Thyroid gland (tissue), 4 donors: ENCODE results near the gene EIF3D. TPM values are rescaled to one million over a fixed set of nuclear protein-coding genes. Genes with fewer than 3 reads are reported as not detected.

Source experiments
- DNase-seq, 2 donors: peaks; one replicate each; pipeline ENCODE4 v3.0.0-alpha.2; 2019
- H3K27ac ChIP-seq, 3 donors: fragments of 200-600 bp; sonication (generic); 1 replicate in 2 of 3; 2 replicates in 1 of 3; pipeline ENCODE4 v1.5.1; 2016 to 2019; ENCODE audit warnings: mild to moderate bottlenecking in 1 of 3, moderate library complexity in 1 of 3
- H3K27me3 ChIP-seq: fragments of 200-600 bp; sonication (generic); one replicate; pipeline ENCODE4 v1.5.1; 2019
- H3K36me3 ChIP-seq, 2 donors: fragments of 200-600 bp; sonication (generic); one replicate each; pipeline ENCODE4 v1.5.1; 2016 to 2019
- H3K4me1 ChIP-seq, 2 donors: fragments of 200-600 bp; sonication (generic); one replicate each; pipeline ENCODE4 v1.5.1; 2017 to 2019
- H3K4me3 ChIP-seq, 3 donors: fragments of 200-600 bp; sonication (generic); replicated peaks in 1 of 3; 1 replicate in 2 of 3; 2 replicates in 1 of 3; pipeline ENCODE4 v1.5.1; 2016; ENCODE audit warnings: mild to moderate bottlenecking in 1 of 3
- H3K9me3 ChIP-seq: fragments of 200-600 bp; sonication (generic); one replicate; pipeline ENCODE4 v1.5.1; 2017
- CTCF ChIP-seq, 6 experiments: fragments of 200-600 bp in 3 of 6; fragments of 450-650 bp in 3 of 6; sonication (generic) in 3 of 6; IDR thresholded peaks; one replicate each; pipeline ENCODE4 v1.5.1; 2016 to 2019; ENCODE audit warnings: antibody characterized with exemption in 6 of 6, mild to moderate bottlenecking in 2 of 6, inconsistent platforms in 1 of 6, moderate library complexity in 1 of 6
- POLR2A ChIP-seq, 2 donors: fragments of 450-650 bp; IDR thresholded peaks; one replicate each; pipeline ENCODE4 v1.6.1; 2017; ENCODE audit warnings: antibody characterized with exemption in 2 of 2, mild to moderate bottlenecking in 2 of 2, moderate library complexity in 1 of 2
- WGBS, 2 donors: methylation state at CpG; one replicate each; pipeline ENCODE4 v1.1.5; 2017; 5-methylcytosine and 5-hydroxymethylcytosine counted together
- intact Hi-C: fragments of 100-400 bp; cut with DNase I; formaldehyde crosslinking; loops from one replicate; pipeline ENCODE4 v1.15.1; 2023
- total RNA-seq, 4 donors: library from RNA; depleted of rRNA; stranded (reverse); fragments of >200 nt; gene quantifications; one replicate each; pipeline ENCODE4 v1.2.3, GENCODE V29; 2016

The EIF3D gene
- total RNA-seq, 4 donors from 2014 or later, result 213 to 427 (median 309) TPM

DNA sequence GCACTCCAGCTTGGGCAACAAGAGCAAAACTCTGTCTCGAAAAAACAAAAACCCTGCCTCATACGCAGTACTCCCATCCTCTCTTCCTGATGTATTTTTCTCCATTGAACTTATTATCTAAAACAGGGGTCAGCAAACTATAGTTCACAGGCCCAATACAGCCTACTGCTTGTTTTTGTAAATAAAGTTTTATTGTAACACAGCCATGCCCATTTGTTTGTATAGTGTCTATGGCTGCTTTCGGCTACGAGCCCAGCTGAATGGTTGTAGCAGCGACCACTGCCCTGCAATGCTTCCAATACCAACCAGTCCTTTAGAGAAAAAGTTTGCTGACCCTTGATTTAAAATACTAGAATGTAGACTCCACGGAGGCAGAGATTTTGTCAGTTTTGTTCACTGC, 53.6 kb downstream of the EIF3D start:
- DNase-seq, result no peak
- TF ChIP-seq POLR2A (IDR thresholded peaks at IDR 0.05) (no peak), CTCF (IDR thresholded peaks at IDR 0.05) (no peak)
- Histone ChIP-seq H3K9me3 (no peaks in the 10 kb centered on the region), H3K4me1 (peaks cover 2% of the 10 kb centered on the region in 2 donors), H3K27me3 (no peaks in the 10 kb centered on the region), H3K27ac (no peak overlapping the region), H3K36me3 (peaks cover 51 to 56% of the 10 kb centered on the region in 2 donors), H3K4me3 (no peak overlapping the region)
- intact Hi-C loops, result no loop called here
- whole genome bisulfite sequencing, 2 donors, result 89% methylated on average over 6 of the region's 6 CpGs

DNA sequence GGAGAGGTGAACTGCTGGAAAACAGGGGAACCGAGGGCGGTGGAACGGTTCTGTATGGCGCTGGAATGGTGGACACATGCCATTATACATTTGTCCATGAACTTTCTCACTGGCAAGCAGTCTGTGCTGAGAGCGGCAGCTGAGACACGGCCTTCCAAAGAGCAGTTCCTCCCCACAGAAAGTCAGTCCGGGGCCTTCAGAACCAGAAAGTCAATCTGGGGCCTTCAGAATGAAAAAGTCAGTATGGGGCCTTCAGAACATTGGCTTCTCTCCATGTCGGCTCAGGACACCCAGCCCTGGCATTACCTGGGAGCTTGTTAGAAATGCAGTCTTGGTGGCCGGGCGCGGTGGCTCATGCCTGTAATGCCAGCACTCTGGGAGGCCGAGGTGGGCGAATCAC, 56.3 kb downstream of the EIF3D start:
- TF ChIP-seq POLR2A (IDR thresholded peaks at IDR 0.05) (no peak), CTCF (IDR thresholded peaks at IDR 0.05) (no peak)
- H3K4me3 ChIP-seq, result no peak overlapping the region
- H3K9me3 ChIP-seq, result no peaks in the 10 kb centered on the region
- 82 to 85% methylated on average over 11 to 13 of the region's 13 CpGs for WGBS, 2 donors
- no peaks in the 10 kb centered on the region for H3K27me3 ChIP-seq
- H3K4me1 ChIP-seq, result peaks cover 0 to 7% of the 10 kb centered on the region in 2 donors
- intact Hi-C loops, result loop anchor here (5.0 kb wide), 2 partner anchors 85 to 155 kb away; partner anchors contain the start of gene MYH9
- DNase-seq, result no peak
- no peak overlapping the region for H3K27ac ChIP-seq
- H3K36me3 ChIP-seq, result peaks cover 46% of the 10 kb centered on the region in 2 donors

DNA sequence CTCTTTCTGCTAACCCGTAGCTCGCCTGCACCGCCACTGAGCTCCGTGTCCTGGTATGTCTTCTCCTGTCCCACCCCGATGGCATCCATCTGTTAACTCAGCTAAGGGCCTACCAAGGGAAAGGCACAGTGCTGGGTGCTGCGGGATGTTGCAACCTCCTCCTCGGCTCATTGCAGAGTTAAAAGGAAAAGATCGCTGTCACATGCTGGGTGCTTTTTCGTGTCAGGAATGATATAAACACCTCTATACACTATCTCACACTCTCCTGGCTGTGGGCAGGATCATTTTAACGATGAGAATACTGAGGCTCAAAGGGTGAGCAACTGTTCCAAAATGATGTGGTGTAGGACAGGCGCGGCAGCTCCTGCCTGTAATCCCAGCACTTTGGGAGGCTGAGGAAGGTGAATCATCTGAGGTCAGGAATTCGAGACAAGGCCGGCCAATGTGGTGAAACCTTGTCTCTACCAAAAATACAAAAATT, 57.6 kb downstream of the EIF3D start:
- intact Hi-C loops, result loop anchor here (2.0 to 5.0 kb wide), 3 partner anchors 84 to 171 kb away; partner anchors contain the start of gene MYH9
- 92 to 93% methylated on average over 14 of the region's 14 CpGs for WGBS, 2 donors
- no peak for DNase-seq
- Histone ChIP-seq H3K4me3 (no peak overlapping the region), H3K27ac (no peak overlapping the region), H3K27me3 (no peaks in the 10 kb centered on the region), H3K36me3 (peaks cover 34 to 35% of the 10 kb centered on the region in 2 donors), H3K4me1 (peaks cover 0 to 8% of the 10 kb centered on the region in 2 donors), H3K9me3 (no peaks in the 10 kb centered on the region)
- no peak for TF ChIP-seq CTCF (IDR thresholded peaks at IDR 0.05)
- no peak for TF ChIP-seq POLR2A (IDR thresholded peaks at IDR 0.05)

- WGBS, 2 donors, result 76 to 85% methylated on average over 7 to 8 of the region's 10 CpGs
- Histone ChIP-seq H3K4me3 (no peak overlapping the region), H3K9me3 (no peaks in the 10 kb centered on the region), H3K27ac (no peak overlapping the region), H3K27me3 (no peaks in the 10 kb centered on the region), H3K4me1 (peaks cover 0 to 13% of the 10 kb centered on the region in 2 donors), H3K36me3 (peaks cover 29 to 30% of the 10 kb centered on the region in 2 donors)
- intact Hi-C loops, result loop anchor here (2.0 to 5.0 kb wide), 3 partner anchors 84 to 170 kb away; partner anchors contain the start of gene MYH9
- no peak for TF ChIP-seq CTCF (IDR thresholded peaks at IDR 0.05)
- no peak for TF ChIP-seq POLR2A (IDR thresholded peaks at IDR 0.05)
- no peak for DNase-seq
Measured at GRCh38 chr22:36470994-36471331, 58.0 kb downstream of the EIF3D start.

DNA sequence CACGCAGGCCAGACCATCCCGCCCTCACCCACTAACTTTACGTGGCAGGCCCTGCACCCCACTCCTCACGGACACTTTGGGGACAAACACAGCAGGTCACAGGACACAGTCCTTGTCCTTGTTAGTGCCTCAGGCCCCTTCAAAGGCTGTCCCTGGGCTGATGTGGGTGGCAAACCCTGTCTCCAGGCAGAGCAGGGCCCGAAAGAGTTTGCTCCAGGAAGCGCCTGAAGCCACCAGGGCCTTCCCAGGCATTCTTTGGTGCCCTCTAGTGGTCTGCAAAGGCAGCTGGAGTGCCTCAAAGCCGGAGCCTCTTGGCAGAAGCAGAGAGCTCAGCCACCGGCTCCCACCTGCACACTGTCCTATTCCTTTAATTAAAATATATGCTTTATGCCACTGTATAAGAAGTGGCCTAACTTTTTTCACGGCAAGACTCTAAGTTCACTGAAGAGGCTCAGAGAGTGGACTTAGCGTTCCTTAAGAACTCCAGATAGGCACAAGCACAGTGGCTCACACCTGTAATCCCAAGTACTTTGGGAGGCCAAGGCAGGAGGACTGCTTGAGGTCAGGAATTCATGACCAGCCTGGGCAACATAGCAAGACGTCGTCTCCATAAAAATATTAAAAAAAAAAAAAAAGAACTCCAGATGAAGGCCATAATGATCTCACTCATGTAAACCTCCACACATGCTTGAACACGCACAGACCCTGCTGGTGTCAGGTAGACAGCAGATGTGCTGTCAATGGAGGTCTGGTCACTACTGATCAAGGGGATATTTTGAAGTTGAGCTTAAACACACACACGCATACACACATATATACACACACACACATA, 58.6 kb downstream of the EIF3D start:
- intact Hi-C loops, result loop anchor here (2.0 to 5.0 kb wide), 3 partner anchors 83 to 170 kb away; partner anchors contain the start of gene MYH9
- TF ChIP-seq POLR2A (IDR thresholded peaks at IDR 0.05) (no peak), CTCF (IDR thresholded peaks at IDR 0.05) (peak; percentile 83 to 96 (median 90))
- peaks cover 23 to 25% of the 10 kb centered on the region in 2 donors for H3K36me3 ChIP-seq
- H3K4me1 ChIP-seq, result peaks cover 5 to 18% of the 10 kb centered on the region in 2 donors
- WGBS, 2 donors, result 46 to 48% methylated on average over 14 of the region's 14 CpGs
- H3K4me3 ChIP-seq, result no peak overlapping the region
- H3K27ac ChIP-seq, result peak overlapping the region in 2 of 3 donors; percentile 15 to 26
- H3K9me3 ChIP-seq, result no peaks in the 10 kb centered on the region
- peak; percentile 81 to 87 for DNase-seq
- no peaks in the 10 kb centered on the region for H3K27me3 ChIP-seq
